Prostate gland (tissue), 1 donor: Measurements from ENCODE around the gene TAF3.

Source experiments
- POLR2A ChIP-seq: fragments of 450-650 bp; IDR thresholded peaks from one replicate; pipeline ENCODE4 v1.6.1; 2016; ENCODE audit warnings: antibody characterized with exemption, mild to moderate bottlenecking
- POLR2AphosphoS5 ChIP-seq: sonication (generic); formaldehyde crosslinking; IDR thresholded peaks from one replicate; pipeline ENCODE4 v1.6.1; 2017; ENCODE audit warnings: antibody characterized with exemption

DNA sequence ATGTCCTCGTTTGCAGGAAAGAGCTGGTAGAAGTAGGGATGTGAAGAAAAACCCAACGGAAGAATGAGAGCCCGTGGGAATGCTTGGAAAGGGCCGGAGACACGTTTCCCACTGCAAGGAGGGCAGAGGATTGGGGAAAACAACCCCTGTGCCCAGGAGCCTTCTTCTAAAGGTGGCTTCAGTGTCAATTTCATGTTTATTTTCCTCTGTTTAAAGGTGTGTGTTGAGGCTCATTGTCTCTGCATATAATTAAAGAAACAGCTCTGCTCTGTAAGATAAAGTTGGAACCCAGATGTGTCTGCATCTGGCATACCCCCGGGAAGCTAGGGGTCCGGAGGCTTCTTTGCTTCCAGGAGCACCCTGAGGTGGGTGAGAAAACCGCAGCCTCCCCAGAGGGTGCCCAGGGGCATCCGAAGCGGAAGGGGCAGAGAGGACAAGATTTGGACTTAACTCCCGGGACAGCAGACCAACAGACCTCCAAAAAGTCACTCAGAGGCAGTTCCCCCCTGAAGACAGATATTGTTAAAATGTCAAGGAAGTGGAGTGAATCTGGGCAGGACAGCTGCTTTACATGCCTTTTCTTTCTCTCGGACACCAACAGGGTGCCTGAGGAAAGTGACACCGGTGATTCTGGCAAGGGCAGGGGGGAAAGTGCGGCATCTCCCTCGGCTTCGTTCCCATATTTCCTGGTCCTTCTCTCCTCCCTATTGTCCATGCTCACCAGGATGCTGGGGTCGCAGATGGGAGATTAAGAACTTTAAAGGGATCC lies 227.6 kb downstream of the TAF3 start:
- TF ChIP-seq POLR2A (no peak), POLR2AphosphoS5 (no peak)
